ENCODE data around the gene CLRN3.
A peak's percentile ranks its signal among the peaks of the same experiment; 100 is the strongest.

Gene CLRN3

DNA sequence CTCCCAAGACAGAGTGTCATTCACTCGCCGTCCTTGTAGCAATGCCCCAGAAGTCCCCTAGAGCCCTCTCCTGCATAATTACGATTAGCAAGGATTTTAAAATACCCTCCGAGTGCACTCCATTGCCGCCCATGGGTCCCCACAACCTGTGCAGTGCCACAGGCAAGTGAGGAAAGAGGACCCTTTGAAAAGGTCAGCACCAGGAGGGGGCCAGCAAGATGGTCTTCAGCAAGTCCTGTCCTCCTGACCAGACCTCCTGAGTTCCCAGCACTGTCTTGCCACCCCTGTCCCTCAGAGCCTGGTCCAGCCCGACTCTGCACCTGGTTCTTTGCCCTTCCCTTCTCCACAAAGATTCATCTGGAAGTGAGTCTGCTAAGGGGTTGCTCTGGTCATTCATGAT lies 32.1 kb downstream of the CLRN3 start:
- ChIA-PET POLR2A (no interaction called here), CTCF (no interaction called here)
- H3K9me3 ChIP-seq (ENCODE audit: control insufficient read depth, insufficient read depth, low read depth, low read length): no peaks in the 10 kb centered on the region; the same call in 1 of the 2 replicates
- H3K4me3 ChIP-seq (ENCODE audit: low read depth, low read length): no peak overlapping the region
- H3K4me1 ChIP-seq (ENCODE audit: control insufficient read depth, insufficient read depth, low read length): no peaks in the 10 kb centered on the region
- no peaks in the 10 kb centered on the region for H3K36me3 ChIP-seq (ENCODE audit: control insufficient read depth in 2 of 2, insufficient read depth in 1 of 2, low read length in 2 of 2)
- TF ChIP-seq, protein P1, sequence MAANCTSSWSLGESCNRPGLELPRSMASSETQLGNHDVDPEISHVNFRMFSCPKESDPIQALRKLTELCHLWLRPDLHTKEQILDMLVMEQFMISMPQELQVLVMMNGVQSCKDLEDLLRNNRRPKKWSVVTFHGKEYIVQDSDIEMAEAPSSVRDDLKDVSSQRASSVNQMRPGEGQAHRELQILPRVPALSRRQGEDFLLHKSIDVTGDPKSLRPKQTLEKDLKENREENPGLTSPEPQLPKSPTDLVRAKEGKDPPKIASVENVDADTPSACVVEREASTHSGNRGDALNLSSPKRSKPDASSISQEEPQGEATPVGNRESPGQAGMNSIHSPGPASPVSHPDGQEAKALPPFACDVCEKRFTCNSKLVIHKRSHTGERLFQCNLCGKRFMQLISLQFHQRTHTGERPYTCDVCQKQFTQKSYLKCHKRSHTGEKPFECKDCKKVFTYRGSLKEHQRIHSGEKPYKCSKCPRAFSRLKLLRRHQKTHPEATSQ (tag by site-specific recombination; IDR thresholded peaks at IDR 0.05): no peak
- TF ChIP-seq, protein P2, sequence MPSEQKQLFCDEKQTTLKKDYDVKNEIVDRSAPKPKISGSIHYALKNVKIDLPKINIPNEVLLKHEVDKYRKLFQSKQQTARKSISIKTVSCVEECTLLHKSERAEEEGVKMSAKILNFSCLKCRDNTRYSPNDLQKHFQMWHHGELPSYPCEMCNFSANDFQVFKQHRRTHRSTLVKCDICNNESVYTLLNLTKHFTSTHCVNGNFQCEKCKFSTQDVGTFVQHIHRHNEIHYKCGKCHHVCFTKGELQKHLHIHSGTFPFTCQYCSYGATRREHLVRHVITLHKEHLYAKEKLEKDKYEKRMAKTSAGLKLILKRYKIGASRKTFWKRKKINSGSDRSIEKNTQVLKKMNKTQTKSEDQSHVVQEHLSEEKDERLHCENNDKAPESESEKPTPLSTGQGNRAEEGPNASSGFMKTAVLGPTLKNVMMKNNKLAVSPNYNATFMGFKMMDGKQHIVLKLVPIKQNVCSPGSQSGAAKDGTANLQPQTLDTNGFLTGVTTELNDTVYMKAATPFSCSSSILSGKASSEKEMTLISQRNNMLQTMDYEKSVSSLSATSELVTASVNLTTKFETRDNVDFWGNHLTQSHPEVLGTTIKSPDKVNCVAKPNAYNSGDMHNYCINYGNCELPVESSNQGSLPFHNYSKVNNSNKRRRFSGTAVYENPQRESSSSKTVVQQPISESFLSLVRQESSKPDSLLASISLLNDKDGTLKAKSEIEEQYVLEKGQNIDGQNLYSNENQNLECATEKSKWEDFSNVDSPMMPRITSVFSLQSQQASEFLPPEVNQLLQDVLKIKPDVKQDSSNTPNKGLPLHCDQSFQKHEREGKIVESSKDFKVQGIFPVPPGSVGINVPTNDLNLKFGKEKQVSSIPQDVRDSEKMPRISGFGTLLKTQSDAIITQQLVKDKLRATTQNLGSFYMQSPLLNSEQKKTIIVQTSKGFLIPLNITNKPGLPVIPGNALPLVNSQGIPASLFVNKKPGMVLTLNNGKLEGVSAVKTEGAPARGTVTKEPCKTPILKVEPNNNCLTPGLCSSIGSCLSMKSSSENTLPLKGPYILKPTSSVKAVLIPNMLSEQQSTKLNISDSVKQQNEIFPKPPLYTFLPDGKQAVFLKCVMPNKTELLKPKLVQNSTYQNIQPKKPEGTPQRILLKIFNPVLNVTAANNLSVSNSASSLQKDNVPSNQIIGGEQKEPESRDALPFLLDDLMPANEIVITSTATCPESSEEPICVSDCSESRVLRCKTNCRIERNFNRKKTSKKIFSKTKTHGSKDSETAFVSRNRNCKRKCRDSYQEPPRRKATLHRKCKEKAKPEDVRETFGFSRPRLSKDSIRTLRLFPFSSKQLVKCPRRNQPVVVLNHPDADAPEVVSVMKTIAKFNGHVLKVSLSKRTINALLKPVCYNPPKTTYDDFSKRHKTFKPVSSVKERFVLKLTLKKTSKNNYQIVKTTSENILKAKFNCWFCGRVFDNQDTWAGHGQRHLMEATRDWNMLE (tag by site-specific recombination; conservative IDR thresholded peaks at IDR 0.05; ENCODE audit: low read depth): no peak
- TF ChIP-seq ZBTB17 (tag by site-specific recombination; IDR thresholded peaks at IDR 0.05) (no peak), TCF7L2 (IDR thresholded peaks at IDR 0.05; ENCODE audit: borderline replicate concordance, low read depth, low read length) (no peak), ZNF571 (tag by site-specific recombination; IDR thresholded peaks at IDR 0.05) (no peak), ZNF549 (tag by site-specific recombination; IDR thresholded peaks at IDR 0.05) (no peak), KLF7 (tag by site-specific recombination; IDR thresholded peaks at IDR 0.05; ENCODE audit: borderline replicate concordance) (no peak), ZFP69B (tag by site-specific recombination; IDR thresholded peaks at IDR 0.05) (no peak), ZSCAN23 (tag by site-specific recombination; IDR thresholded peaks at IDR 0.05) (no peak)
- H3K27ac ChIP-seq (ENCODE audit: extremely low read depth, low read depth, low read length): no peak overlapping the region

DNA sequence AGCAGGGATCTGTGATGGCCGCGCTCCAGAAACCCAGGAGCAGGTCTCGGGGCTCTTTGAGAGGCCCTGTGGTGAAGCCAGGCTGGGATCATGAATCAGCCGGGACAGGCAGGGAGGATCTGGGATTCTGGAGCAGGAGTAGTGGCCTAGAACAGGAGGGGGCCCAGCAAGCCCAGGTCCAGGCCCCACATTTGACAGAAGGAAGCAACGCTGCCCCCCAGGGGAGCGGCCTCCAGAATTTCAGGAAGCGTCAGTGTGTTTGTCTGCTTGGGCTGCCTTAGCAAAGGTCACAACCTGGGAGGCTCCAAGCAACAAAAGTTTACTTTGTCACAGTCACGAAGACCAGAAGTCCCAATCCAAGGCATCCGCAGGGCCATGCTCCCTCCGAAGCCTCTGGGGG lies 36.8 kb downstream of the CLRN3 start:
- ChIA-PET CTCF (interaction anchor here (0.7 to 1.8 kb wide), 2 partner anchors 140 to 295 kb away, joined by 3 to 4 read pairs; no protein-coding TSS in a partner anchor), POLR2A (no interaction called here)
- TF ChIP-seq ZIC2 (tag by site-specific recombination; IDR thresholded peaks at IDR 0.05): peak; percentile 26; the same call in 1 of the 2 replicates
- TF ChIP-seq ZNF114 (tag by site-specific recombination; IDR thresholded peaks at IDR 0.05): no peak
- H3K4me1 ChIP-seq (ENCODE audit: control insufficient read depth, insufficient read depth, low read length): no peaks in the 10 kb centered on the region
- H3K27ac ChIP-seq (ENCODE audit: extremely low read depth, low read depth, low read length): no peak overlapping the region
- H3K36me3 ChIP-seq (ENCODE audit: control insufficient read depth in 2 of 2, insufficient read depth in 1 of 2, low read length in 2 of 2): no peaks in the 10 kb centered on the region
- H3K4me3 ChIP-seq (ENCODE audit: low read depth, low read length): no peak overlapping the region
- H3K9me3 ChIP-seq (ENCODE audit: control insufficient read depth, insufficient read depth, low read depth, low read length): no peaks in the 10 kb centered on the region

DNA sequence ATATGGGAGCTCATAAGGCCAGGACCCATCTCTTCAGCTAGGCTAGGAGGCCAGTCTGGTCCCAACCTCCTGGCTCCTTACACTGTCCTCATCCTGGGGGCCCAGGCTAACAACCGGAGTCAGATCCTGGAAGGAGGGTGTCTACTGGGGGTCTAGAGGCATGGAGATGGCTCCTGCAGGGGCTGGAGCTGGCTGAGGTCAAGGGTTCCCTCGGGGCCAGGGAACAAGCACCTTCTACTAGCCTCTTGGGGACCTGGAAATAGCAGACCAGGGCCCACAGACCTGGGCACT lies 37.2 kb downstream of the CLRN3 start:
- no peaks in the 10 kb centered on the region for H3K4me1 ChIP-seq (ENCODE audit: control insufficient read depth, insufficient read depth, low read length)
- CTCF ChIA-PET: interaction anchor here (0.7 to 2.7 kb wide), 4 partner anchors 94 to 295 kb away, joined by 3 to 42 read pairs (median 10); no protein-coding TSS in a partner anchor
- H3K4me3 ChIP-seq (ENCODE audit: low read depth, low read length): no peak overlapping the region
- no peaks in the 10 kb centered on the region for H3K9me3 ChIP-seq (ENCODE audit: control insufficient read depth, insufficient read depth, low read depth, low read length)
- POLR2A ChIA-PET: no interaction called here
- no peak overlapping the region for H3K27ac ChIP-seq (ENCODE audit: extremely low read depth, low read depth, low read length)
- H3K36me3 ChIP-seq (ENCODE audit: control insufficient read depth in 2 of 2, insufficient read depth in 1 of 2, low read length in 2 of 2): no peaks in the 10 kb centered on the region
- TF ChIP-seq, protein P3, sequence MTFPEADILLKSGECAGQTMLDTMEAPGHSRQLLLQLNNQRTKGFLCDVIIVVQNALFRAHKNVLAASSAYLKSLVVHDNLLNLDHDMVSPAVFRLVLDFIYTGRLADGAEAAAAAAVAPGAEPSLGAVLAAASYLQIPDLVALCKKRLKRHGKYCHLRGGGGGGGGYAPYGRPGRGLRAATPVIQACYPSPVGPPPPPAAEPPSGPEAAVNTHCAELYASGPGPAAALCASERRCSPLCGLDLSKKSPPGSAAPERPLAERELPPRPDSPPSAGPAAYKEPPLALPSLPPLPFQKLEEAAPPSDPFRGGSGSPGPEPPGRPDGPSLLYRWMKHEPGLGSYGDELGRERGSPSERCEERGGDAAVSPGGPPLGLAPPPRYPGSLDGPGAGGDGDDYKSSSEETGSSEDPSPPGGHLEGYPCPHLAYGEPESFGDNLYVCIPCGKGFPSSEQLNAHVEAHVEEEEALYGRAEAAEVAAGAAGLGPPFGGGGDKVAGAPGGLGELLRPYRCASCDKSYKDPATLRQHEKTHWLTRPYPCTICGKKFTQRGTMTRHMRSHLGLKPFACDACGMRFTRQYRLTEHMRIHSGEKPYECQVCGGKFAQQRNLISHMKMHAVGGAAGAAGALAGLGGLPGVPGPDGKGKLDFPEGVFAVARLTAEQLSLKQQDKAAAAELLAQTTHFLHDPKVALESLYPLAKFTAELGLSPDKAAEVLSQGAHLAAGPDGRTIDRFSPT (tag by site-specific recombination; IDR thresholded peaks at IDR 0.05): no peak
- no peak for TF ChIP-seq YY1 (tag by site-specific recombination; IDR thresholded peaks at IDR 0.05)
- no peak for TF ChIP-seq ZNF623 (tag by site-specific recombination; IDR thresholded peaks at IDR 0.05)
- TF ChIP-seq ZNF610 (tag by site-specific recombination; IDR thresholded peaks at IDR 0.05; ENCODE audit: borderline replicate concordance): no peak
- no peak for TF ChIP-seq ZNF324 (tag by site-specific recombination; IDR thresholded peaks at IDR 0.05)
- no peak for TF ChIP-seq ZNF548 (tag by site-specific recombination; IDR thresholded peaks at IDR 0.05)
- no peak for TF ChIP-seq ZFP3 (tag by site-specific recombination; IDR thresholded peaks at IDR 0.05; ENCODE audit: low read depth)
- TF ChIP-seq, protein P4, sequence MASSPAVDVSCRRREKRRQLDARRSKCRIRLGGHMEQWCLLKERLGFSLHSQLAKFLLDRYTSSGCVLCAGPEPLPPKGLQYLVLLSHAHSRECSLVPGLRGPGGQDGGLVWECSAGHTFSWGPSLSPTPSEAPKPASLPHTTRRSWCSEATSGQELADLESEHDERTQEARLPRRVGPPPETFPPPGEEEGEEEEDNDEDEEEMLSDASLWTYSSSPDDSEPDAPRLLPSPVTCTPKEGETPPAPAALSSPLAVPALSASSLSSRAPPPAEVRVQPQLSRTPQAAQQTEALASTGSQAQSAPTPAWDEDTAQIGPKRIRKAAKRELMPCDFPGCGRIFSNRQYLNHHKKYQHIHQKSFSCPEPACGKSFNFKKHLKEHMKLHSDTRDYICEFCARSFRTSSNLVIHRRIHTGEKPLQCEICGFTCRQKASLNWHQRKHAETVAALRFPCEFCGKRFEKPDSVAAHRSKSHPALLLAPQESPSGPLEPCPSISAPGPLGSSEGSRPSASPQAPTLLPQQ (tag by site-specific recombination; IDR thresholded peaks at IDR 0.05): no peak

Data from HEK293 (cell line).